IMR-90 (cell line): Measurements from ENCODE around the gene URAD. TPM values are rescaled to one million over a fixed set of nuclear protein-coding genes. Genes with fewer than 3 reads are reported as not detected.
"Not testable (repeated sequence)": the region's sequence is repeated elsewhere in the genome, so short reads cannot be mapped to it uniquely, and the experiment has no call there.

Source experiments
- ATAC-seq: fragments of 200-7000 bp; cut with Tn5 transposase; 2 replicates; pipeline ENCODE4 v1.9.1; 2020; ENCODE audit warnings: low read depth, mild to moderate bottlenecking, moderate library complexity
- BruUV-seq: library from RNA; stranded (reverse); fragments of 400-500 nt; replicated peaks from 2 replicates; lab custom pipeline; 2021; lab: Mats Ljungman, UMichigan
- CTCF ChIA-PET: fragments of 300-600 bp; formaldehyde crosslinking; extraction: SDS; loops from one replicate; lab custom pipeline; 2021; ENCODE audit warnings: antibody characterized with exemption; lab: Yijun Ruan, JAX
- POLR2A ChIA-PET: fragments of 300-600 bp; sonication (Branson Sonifier 250); formaldehyde crosslinking; loops from one replicate; lab custom pipeline; 2022; ENCODE audit warnings: antibody characterized with exemption; ENCODE audit not compliant: unreplicated experiment; lab: Charles Lee
- DNase-seq: peaks from one replicate; pipeline ENCODE4 v3.0.0; 2013
- H2AFZ ChIP-seq: replicated peaks from 2 replicates; pipeline ENCODE3; 2013; ENCODE audit warnings: low read length, mild to moderate bottlenecking; ENCODE audit not compliant: poor library complexity
- H2AK5ac ChIP-seq: 2 replicates; pipeline ENCODE4 v1.6.1; 2013; ENCODE audit warnings: low read depth, low read length, inconsistent platforms
- H2AK9ac ChIP-seq: replicated peaks from 2 replicates; pipeline ENCODE3; 2013; ENCODE audit warnings: mild to moderate bottlenecking, low read depth, low read length, moderate library complexity; ENCODE audit not compliant: poor library complexity
- H2BK120ac ChIP-seq: 2 replicates; pipeline ENCODE4 v1.6.1; 2013; ENCODE audit warnings: low read depth, low read length, inconsistent platforms
- H2BK15ac ChIP-seq: 3 replicates; pipeline ENCODE4 v1.6.1; 2013; ENCODE audit warnings: low read depth, low read length, inconsistent platforms
- H2BK20ac ChIP-seq: 2 replicates; pipeline ENCODE4 v1.6.1; 2013; ENCODE audit warnings: low read depth, mild to moderate bottlenecking, inconsistent platforms, low read length, moderate library complexity
- H2BK5ac ChIP-seq: 2 replicates; pipeline ENCODE4 v1.6.1; 2013; ENCODE audit warnings: mild to moderate bottlenecking, low read depth, low read length, inconsistent platforms; ENCODE audit not compliant: poor library complexity, severe bottlenecking
- H3K14ac ChIP-seq: replicated peaks from 2 replicates; pipeline ENCODE4 v1.6.1; 2013; ENCODE audit warnings: low read depth, low read length, inconsistent platforms
- H3K18ac ChIP-seq: 2 replicates; pipeline ENCODE4 v1.6.1; 2013; ENCODE audit warnings: low read depth, low read length, control low read depth
- H3K23ac ChIP-seq: 2 replicates; pipeline ENCODE4 v1.6.1; 2013; ENCODE audit warnings: low read depth, low read length, inconsistent platforms
- H3K27ac ChIP-seq: 2 replicates; pipeline ENCODE4 v1.5.1; 2013; ENCODE audit warnings: mild to moderate bottlenecking, control low read depth, low read length; ENCODE audit not compliant: insufficient read depth
- H3K27me3 ChIP-seq: 2 replicates; pipeline ENCODE4 v1.6.1; 2013; ENCODE audit warnings: low read length; ENCODE audit not compliant: control insufficient read depth, insufficient read depth
- H3K36me3 ChIP-seq: 2 replicates; pipeline ENCODE4 v1.6.1; 2013; ENCODE audit warnings: low read length, mixed read lengths; ENCODE audit not compliant: control insufficient read depth, insufficient read depth
- H3K4ac ChIP-seq: 2 replicates; pipeline ENCODE4 v1.6.1; 2013; ENCODE audit warnings: low read depth, low read length, inconsistent platforms
- H3K4me1 ChIP-seq: 2 replicates; pipeline ENCODE4 v1.6.1; 2013; ENCODE audit warnings: low read length, mixed read lengths; ENCODE audit not compliant: control insufficient read depth, insufficient read depth
- H3K4me2 ChIP-seq: 2 replicates; pipeline ENCODE4 v1.6.1; 2013; ENCODE audit warnings: low read depth, mild to moderate bottlenecking, control low read depth, low read length, moderate library complexity
- H3K4me3 ChIP-seq: 2 replicates; pipeline ENCODE4 v1.5.1; 2013; ENCODE audit warnings: low read depth, mild to moderate bottlenecking, control low read depth, low read length, moderate library complexity; ENCODE audit not compliant: insufficient read depth
- H3K56ac ChIP-seq: 2 replicates; pipeline ENCODE4 v1.6.1; 2013; ENCODE audit warnings: low read length, inconsistent platforms; ENCODE audit not compliant: insufficient read depth; ENCODE audit errors: extremely low read depth
- H3K79me1 ChIP-seq, 2 experiments: 2 replicates each; pipeline ENCODE4 v1.6.1; 2013; ENCODE audit warnings: low read length in 2 of 2, inconsistent platforms in 1 of 2, low read depth in 1 of 2
- H3K9ac ChIP-seq: 2 replicates; pipeline ENCODE4 v1.6.1; 2013; ENCODE audit warnings: low read depth, low read length, control low read depth
- H3K9me1 ChIP-seq: 2 replicates; pipeline ENCODE4 v1.6.1; 2013; ENCODE audit warnings: low read length, inconsistent platforms; ENCODE audit not compliant: insufficient read depth
- H3K9me3 ChIP-seq: 2 replicates; pipeline ENCODE4 v1.6.1; 2013; ENCODE audit warnings: low read length; ENCODE audit not compliant: control insufficient read depth, insufficient read depth
- H4K20me1 ChIP-seq: 2 replicates; pipeline ENCODE4 v1.6.1; 2013; ENCODE audit warnings: low read length, inconsistent platforms; ENCODE audit not compliant: insufficient read depth
- H4K5ac ChIP-seq: 2 replicates; pipeline ENCODE4 v1.6.1; 2013; ENCODE audit warnings: mild to moderate bottlenecking, low read depth, low read length, control low read depth
- H4K8ac ChIP-seq, 2 experiments: 2 replicates each; pipeline ENCODE4 v1.6.1; 2013; ENCODE audit warnings: low read depth in 2 of 2, low read length in 2 of 2, control low read depth in 1 of 2, inconsistent platforms in 1 of 2
- H4K91ac ChIP-seq: 2 replicates; pipeline ENCODE4 v1.6.1; 2013; ENCODE audit warnings: low read depth, low read length, inconsistent platforms; ENCODE audit not compliant: insufficient read depth
- WGBS, 2 experiments: methylation state at CpG; one replicate each; pipeline versions ENCODE4 v1.1.5 to v1.1.7; 2013; ENCODE audit warnings: missing lambda C conversion rate in 2 of 2; ENCODE audit not compliant: insufficient read length in 1 of 2; ENCODE audit errors: extremely low coverage in 2 of 2; 5-methylcytosine and 5-hydroxymethylcytosine counted together
- dilution Hi-C: fragments of 300-500 bp; cut with HindIII; formaldehyde crosslinking; loops from one replicate; pipeline ENCODE4 v1.14.3; 2018; ENCODE audit warnings: low sequenced_read_pairs; ENCODE audit not compliant: unreplicated experiment
- in situ Hi-C: fragments of 300-500 bp; cut with MboI; formaldehyde crosslinking; loops from 3 replicates; pipeline ENCODE4 v1.14.3; 2019; ENCODE audit warnings: low sequenced_read_pairs, inconsistent platforms, mixed read lengths
- intact Hi-C: fragments of 100-400 bp; cut with micrococcal nuclease; formaldehyde crosslinking; loops from 2 replicates; pipeline ENCODE4 v1.10.0; 2022
- polyA plus RNA-seq, 3 experiments: library from polyadenylated mRNA; depleted of rRNA; stranded (reverse); fragments of >200 nt; gene quantifications; 2 replicates each; pipeline ENCODE4 v1.2.3, GENCODE V29; 2012; ENCODE audit warnings: low replicate concordance in 1 of 3
- total RNA-seq: library from RNA; depleted of rRNA; stranded (reverse); fragments of >200 nt; gene quantifications from 2 replicates; pipeline ENCODE4 v1.2.3, GENCODE V29; 2012

Gene URAD
- total and polyA plus RNA-seq, 2 of the 4 experiments (the other 2 are of a cell fraction), result not detected

GRCh38 chr13:27964206-27964605, 24.3 kb downstream of the URAD start:
- H3K79me1 ChIP-seq, H3K9me1 ChIP-seq, H3K36me3 ChIP-seq, H3K14ac ChIP-seq, in situ Hi-C loops, H4K8ac ChIP-seq, H3K9ac ChIP-seq, ATAC-seq, H3K4ac ChIP-seq, H3K27ac ChIP-seq, H4K20me1 ChIP-seq, H2AFZ ChIP-seq, H2BK120ac ChIP-seq, H3K4me3 ChIP-seq, intact Hi-C loops, H3K18ac ChIP-seq, H2AK5ac ChIP-seq, H3K56ac ChIP-seq, H2BK20ac ChIP-seq, H3K4me2 ChIP-seq, H3K23ac ChIP-seq, H2AK9ac ChIP-seq, H4K5ac ChIP-seq, BruUV-seq, dilution Hi-C loops, H3K4me1 ChIP-seq, H2BK15ac ChIP-seq, H2BK5ac ChIP-seq, POLR2A ChIA-PET, DNase-seq, H3K9me3 ChIP-seq, H4K91ac ChIP-seq: not testable (repeated sequence)
- H3K27me3 ChIP-seq, result peaks cover 96% of the 10 kb centered on the region
- CTCF ChIA-PET, result interaction anchor here (0.6 to 1.4 kb wide), 2 partner anchors 9 to 10 kb away, joined by 3 to 4 read pairs; no protein-coding TSS in a partner anchor
- WGBS, 2 experiments, result 35% methylated on average over 4 of the region's 13 CpGs; no CpG with 5 or more reads in 1 of the 2 experiments
